ENCODE results near the gene CADM2. TPM values are rescaled to one million over a fixed set of nuclear protein-coding genes. Genes with fewer than 3 reads are reported as not detected.

The CADM2 gene
- total and polyA plus RNA-seq, 4 donors, result 42.2 to 133 (median 81.1) TPM

- Histone ChIP-seq H3K4me3 (ENCODE audit: low read depth, low read length) (no peak overlapping the region), H3K36me3 (ENCODE audit: control insufficient read depth, insufficient read depth, low read length) (no peaks in the 10 kb centered on the region), H3K4me1 (ENCODE audit: control insufficient read depth, insufficient read depth, low read length) (no peaks in the 10 kb centered on the region), H3K9me3 (ENCODE audit: control insufficient read depth, insufficient read depth, low read length) (no peaks in the 10 kb centered on the region), H3K27me3 (ENCODE audit: control insufficient read depth, insufficient read depth, low read length) (no peaks in the 10 kb centered on the region), H3K27ac (ENCODE audit: low read depth, low read length) (no peak overlapping the region)
- WGBS (ENCODE audit: insufficient coverage), result no CpG with 5 or more reads among the region's 1 CpG
- no peak for DNase-seq (ENCODE audit: low read depth in 4 of 6, low spot score in 6 of 6)
Measured at GRCh38 chr3:85051786-85052185, 93.0 kb downstream of the CADM2 start.

- WGBS (ENCODE audit: insufficient coverage), result no CpG with 5 or more reads among the region's 1 CpG
- H3K9me3 ChIP-seq (ENCODE audit: control insufficient read depth, insufficient read depth, low read length), result no peaks in the 10 kb centered on the region
- no peaks in the 10 kb centered on the region for H3K36me3 ChIP-seq (ENCODE audit: control insufficient read depth, insufficient read depth, low read length)
- peak in 1 of 6 donors; percentile 64 for DNase-seq (ENCODE audit: low read depth in 4 of 6, low spot score in 6 of 6)
- no peak overlapping the region for H3K27ac ChIP-seq (ENCODE audit: low read depth, low read length)
- no peak overlapping the region for H3K4me3 ChIP-seq (ENCODE audit: low read depth, low read length)
- no peaks in the 10 kb centered on the region for H3K27me3 ChIP-seq (ENCODE audit: control insufficient read depth, insufficient read depth, low read length)
- H3K4me1 ChIP-seq (ENCODE audit: control insufficient read depth, insufficient read depth, low read length), result no peaks in the 10 kb centered on the region
Measured at GRCh38 chr3:85053626-85054025, 94.8 kb downstream of the CADM2 start.

- Histone ChIP-seq H3K36me3 (ENCODE audit: control insufficient read depth, insufficient read depth, low read length) (no peaks in the 10 kb centered on the region), H3K27me3 (ENCODE audit: control insufficient read depth, insufficient read depth, low read length) (no peaks in the 10 kb centered on the region), H3K9me3 (ENCODE audit: control insufficient read depth, insufficient read depth, low read length) (no peaks in the 10 kb centered on the region), H3K4me3 (ENCODE audit: low read depth, low read length) (no peak overlapping the region), H3K27ac (ENCODE audit: low read depth, low read length) (no peak overlapping the region), H3K4me1 (ENCODE audit: control insufficient read depth, insufficient read depth, low read length) (no peaks in the 10 kb centered on the region)
- no peak for DNase-seq (ENCODE audit: low read depth in 4 of 6, low spot score in 6 of 6)
- 71% methylated on average over 2 of the region's 3 CpGs for WGBS (ENCODE audit: insufficient coverage)
Measured at GRCh38 chr3:85054579-85054978, 95.8 kb downstream of the CADM2 start.

GRCh38 chr3:85068911-85069310, 110.1 kb downstream of the CADM2 start:
- no peaks in the 10 kb centered on the region for H3K9me3 ChIP-seq (ENCODE audit: control insufficient read depth, insufficient read depth, low read length)
- DNase-seq (ENCODE audit: low read depth in 4 of 6, low spot score in 6 of 6), result no peak
- H3K4me1 ChIP-seq (ENCODE audit: control insufficient read depth, insufficient read depth, low read length), result no peaks in the 10 kb centered on the region
- H3K36me3 ChIP-seq (ENCODE audit: control insufficient read depth, insufficient read depth, low read length), result no peaks in the 10 kb centered on the region
- no peaks in the 10 kb centered on the region for H3K27me3 ChIP-seq (ENCODE audit: control insufficient read depth, insufficient read depth, low read length)
- WGBS (ENCODE audit: insufficient coverage), result no CpG with 5 or more reads among the region's 1 CpG
- H3K4me3 ChIP-seq (ENCODE audit: low read depth, low read length), result no peak overlapping the region
- no peak overlapping the region for H3K27ac ChIP-seq (ENCODE audit: low read depth, low read length)

GRCh38 chr3:85074003-85074402, 115.2 kb downstream of the CADM2 start:
- no peak for DNase-seq (ENCODE audit: low read depth in 4 of 6, low spot score in 6 of 6)
- WGBS (ENCODE audit: insufficient coverage), result 79% methylated on average over 4 of the region's 5 CpGs
- Histone ChIP-seq H3K27me3 (ENCODE audit: control insufficient read depth, insufficient read depth, low read length) (no peaks in the 10 kb centered on the region), H3K4me1 (ENCODE audit: control insufficient read depth, insufficient read depth, low read length) (no peaks in the 10 kb centered on the region), H3K36me3 (ENCODE audit: control insufficient read depth, insufficient read depth, low read length) (no peaks in the 10 kb centered on the region), H3K27ac (ENCODE audit: low read depth, low read length) (no peak overlapping the region), H3K9me3 (ENCODE audit: control insufficient read depth, insufficient read depth, low read length) (no peaks in the 10 kb centered on the region), H3K4me3 (ENCODE audit: low read depth, low read length) (no peak overlapping the region)

GRCh38 chr3:85075663-85076062, 116.9 kb downstream of the CADM2 start:
- Histone ChIP-seq H3K9me3 (ENCODE audit: control insufficient read depth, insufficient read depth, low read length) (no peaks in the 10 kb centered on the region), H3K27me3 (ENCODE audit: control insufficient read depth, insufficient read depth, low read length) (no peaks in the 10 kb centered on the region), H3K27ac (ENCODE audit: low read depth, low read length) (no peak overlapping the region), H3K4me3 (ENCODE audit: low read depth, low read length) (no peak overlapping the region), H3K4me1 (ENCODE audit: control insufficient read depth, insufficient read depth, low read length) (no peaks in the 10 kb centered on the region), H3K36me3 (ENCODE audit: control insufficient read depth, insufficient read depth, low read length) (no peaks in the 10 kb centered on the region)
- no CpG with 5 or more reads among the region's 2 CpGs for WGBS (ENCODE audit: insufficient coverage)
- no peak for DNase-seq (ENCODE audit: low read depth in 4 of 6, low spot score in 6 of 6)

- WGBS (ENCODE audit: insufficient coverage), result no CpG with 5 or more reads among the region's 1 CpG
- H3K27me3 ChIP-seq (ENCODE audit: control insufficient read depth, insufficient read depth, low read length), result no peaks in the 10 kb centered on the region
- H3K36me3 ChIP-seq (ENCODE audit: control insufficient read depth, insufficient read depth, low read length), result no peaks in the 10 kb centered on the region
- no peak overlapping the region for H3K27ac ChIP-seq (ENCODE audit: low read depth, low read length)
- H3K9me3 ChIP-seq (ENCODE audit: control insufficient read depth, insufficient read depth, low read length), result no peaks in the 10 kb centered on the region
- H3K4me3 ChIP-seq (ENCODE audit: low read depth, low read length), result no peak overlapping the region
- DNase-seq (ENCODE audit: low read depth in 4 of 6, low spot score in 6 of 6), result no peak
- no peaks in the 10 kb centered on the region for H3K4me1 ChIP-seq (ENCODE audit: control insufficient read depth, insufficient read depth, low read length)
Measured at GRCh38 chr3:85077018-85077417, 118.2 kb downstream of the CADM2 start.

- Histone ChIP-seq H3K4me1 (ENCODE audit: control insufficient read depth, insufficient read depth, low read length) (no peaks in the 10 kb centered on the region), H3K4me3 (ENCODE audit: low read depth, low read length) (no peak overlapping the region), H3K27me3 (ENCODE audit: control insufficient read depth, insufficient read depth, low read length) (no peaks in the 10 kb centered on the region), H3K36me3 (ENCODE audit: control insufficient read depth, insufficient read depth, low read length) (no peaks in the 10 kb centered on the region), H3K27ac (ENCODE audit: low read depth, low read length) (no peak overlapping the region), H3K9me3 (ENCODE audit: control insufficient read depth, insufficient read depth, low read length) (no peaks in the 10 kb centered on the region)
- DNase-seq (ENCODE audit: low read depth in 4 of 6, low spot score in 6 of 6), result peak in 2 of 6 donors; percentile 44 to 56
- WGBS (ENCODE audit: insufficient coverage), result no CpG with 5 or more reads among the region's 8 CpGs
Measured at GRCh38 chr3:85081191-85081906, 122.6 kb downstream of the CADM2 start.

GRCh38 chr3:85090495-85090894, 131.7 kb downstream of the CADM2 start:
- WGBS (ENCODE audit: insufficient coverage), result 100% methylated on average over 5 of the region's 6 CpGs
- H3K36me3 ChIP-seq (ENCODE audit: control insufficient read depth, insufficient read depth, low read length), result no peaks in the 10 kb centered on the region

GRCh38 chr3:85100316-85100715, 141.5 kb downstream of the CADM2 start:
- H3K36me3 ChIP-seq (ENCODE audit: control insufficient read depth, insufficient read depth, low read length), result no peaks in the 10 kb centered on the region
- H3K27ac ChIP-seq (ENCODE audit: low read depth, low read length), result no peak overlapping the region
- WGBS (ENCODE audit: insufficient coverage), result no CpG with 5 or more reads among the region's 2 CpGs
- peak in 1 of 6 donors; percentile 54 for DNase-seq (ENCODE audit: low read depth in 4 of 6, low spot score in 6 of 6)
- H3K4me3 ChIP-seq (ENCODE audit: low read depth, low read length), result no peak overlapping the region
- no peaks in the 10 kb centered on the region for H3K27me3 ChIP-seq (ENCODE audit: control insufficient read depth, insufficient read depth, low read length)
- no peaks in the 10 kb centered on the region for H3K4me1 ChIP-seq (ENCODE audit: control insufficient read depth, insufficient read depth, low read length)
- no peaks in the 10 kb centered on the region for H3K9me3 ChIP-seq (ENCODE audit: control insufficient read depth, insufficient read depth, low read length)

More at GRCh38 chr3:85090495-85090894, 131.7 kb downstream of the CADM2 start:
- no peaks in the 10 kb centered on the region for H3K9me3 ChIP-seq (ENCODE audit: control insufficient read depth, insufficient read depth, low read length)
- H3K27ac ChIP-seq (ENCODE audit: low read depth, low read length), result no peak overlapping the region
- no peak for DNase-seq (ENCODE audit: low read depth in 4 of 6, low spot score in 6 of 6)
- no peaks in the 10 kb centered on the region for H3K27me3 ChIP-seq (ENCODE audit: control insufficient read depth, insufficient read depth, low read length)
- H3K4me3 ChIP-seq (ENCODE audit: low read depth, low read length), result no peak overlapping the region
- no peaks in the 10 kb centered on the region for H3K4me1 ChIP-seq (ENCODE audit: control insufficient read depth, insufficient read depth, low read length)
